HK-2 (cell line): ENCODE results near the gene ZBTB18.

Experiments used
- DNase-seq: peaks from one replicate; pipeline ENCODE4 v3.0.0-alpha.2; 2018; ENCODE audit not compliant: unreplicated experiment

ZBTB18 gene

DNA sequence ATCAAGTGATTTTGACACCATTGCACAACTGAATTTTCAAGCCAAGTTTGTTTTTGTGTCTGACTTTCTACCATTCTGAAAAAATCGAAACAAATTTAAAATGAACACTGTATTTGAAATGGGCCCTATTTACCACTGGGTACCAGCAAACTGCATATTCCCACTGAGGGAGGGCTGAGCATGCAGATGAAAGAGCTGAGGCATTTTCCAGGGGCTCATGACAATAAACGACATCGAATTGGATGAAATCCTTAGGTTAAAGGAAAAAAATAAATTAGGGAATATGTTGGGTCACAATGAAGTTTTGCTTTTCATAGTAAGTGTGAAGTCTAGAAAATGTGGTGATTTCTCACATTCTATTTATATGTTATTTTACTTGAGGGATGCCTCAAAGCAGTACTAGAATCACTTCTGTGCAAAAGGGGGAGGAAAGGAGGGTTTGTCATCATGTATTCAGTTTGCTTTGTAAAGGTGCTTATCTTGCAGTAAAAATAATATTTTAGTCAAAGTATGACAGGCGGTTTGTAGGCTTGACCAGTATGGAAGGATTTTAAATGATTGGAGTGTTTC lies 11.2 kb downstream of the ZBTB18 start:
- DNase-seq: no peak

DNA sequence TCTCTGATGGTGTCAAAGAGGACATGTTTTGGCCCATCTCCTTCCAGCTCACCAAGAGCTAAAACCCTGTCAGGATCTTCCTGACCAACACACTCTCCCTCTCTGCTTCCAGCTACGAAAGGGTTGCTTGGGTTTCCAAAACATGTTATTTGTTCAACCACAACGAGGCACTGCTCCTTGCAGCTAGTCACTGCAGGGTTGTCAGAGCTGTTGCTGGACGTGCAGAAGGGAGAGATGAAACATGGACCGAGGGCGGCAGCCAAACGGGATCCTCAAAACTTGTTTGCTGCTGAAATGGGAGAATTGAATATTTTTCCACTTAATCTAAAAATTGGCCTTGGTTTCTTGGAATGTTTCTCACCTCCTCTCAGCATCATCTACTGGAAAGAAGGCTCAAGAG lies 12.4 kb downstream of the ZBTB18 start:
- no peak for DNase-seq

DNA sequence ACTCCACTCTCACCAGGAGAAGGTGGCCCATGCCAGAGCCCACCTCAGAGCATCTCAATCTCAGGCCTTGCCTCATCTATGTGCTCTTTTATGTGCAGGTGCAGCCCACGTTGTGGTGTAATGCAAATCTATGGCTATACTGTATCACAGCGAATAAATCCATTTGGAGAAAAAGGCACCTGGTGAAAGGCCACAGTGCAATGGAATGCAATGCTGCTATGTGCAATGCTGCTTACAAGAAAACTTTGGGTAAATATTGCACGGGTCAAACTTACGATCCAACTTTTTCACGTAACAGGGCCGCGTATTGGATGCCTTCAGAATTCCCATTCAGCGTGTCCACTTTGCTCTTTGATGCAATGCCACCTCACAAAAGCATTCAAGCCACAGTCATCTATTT lies 13.5 kb downstream of the ZBTB18 start:
- DNase-seq: no peak

DNA sequence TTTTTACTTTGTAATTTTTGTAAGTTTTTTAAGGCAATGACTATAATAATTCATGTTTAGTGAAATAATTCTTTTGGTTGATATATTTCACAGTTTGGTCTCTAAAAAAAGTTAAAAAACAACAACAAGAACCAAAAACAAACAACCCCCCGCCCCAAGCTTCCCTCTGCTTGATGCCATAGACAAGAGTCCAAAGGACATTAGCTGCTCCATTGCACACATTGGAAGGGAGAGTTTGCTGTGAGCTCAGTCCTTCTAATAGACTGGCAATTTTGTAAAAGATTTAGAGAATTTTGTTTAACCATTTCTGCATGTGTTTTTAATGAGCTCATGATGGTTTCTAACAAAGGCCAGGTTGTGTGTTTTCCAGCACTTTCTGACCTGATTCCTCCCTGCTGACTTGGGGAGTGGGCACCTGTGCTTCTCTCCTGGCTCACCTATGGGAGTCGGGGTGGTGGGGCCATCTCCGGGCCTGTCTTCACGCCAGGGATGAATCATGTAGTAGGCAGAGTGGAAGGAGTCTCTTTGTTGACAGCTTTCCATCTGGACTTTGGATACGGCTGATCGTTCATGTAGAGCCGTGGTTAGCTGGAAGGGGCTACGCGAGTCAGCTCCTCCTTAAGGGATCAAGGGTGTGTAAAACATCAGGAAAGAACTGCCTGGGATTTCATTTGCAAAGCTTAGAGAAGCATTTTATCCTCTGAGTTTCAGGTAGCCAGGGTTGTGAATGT lies 14.1 kb downstream of the ZBTB18 start:
- peak; percentile 45 for DNase-seq

DNA sequence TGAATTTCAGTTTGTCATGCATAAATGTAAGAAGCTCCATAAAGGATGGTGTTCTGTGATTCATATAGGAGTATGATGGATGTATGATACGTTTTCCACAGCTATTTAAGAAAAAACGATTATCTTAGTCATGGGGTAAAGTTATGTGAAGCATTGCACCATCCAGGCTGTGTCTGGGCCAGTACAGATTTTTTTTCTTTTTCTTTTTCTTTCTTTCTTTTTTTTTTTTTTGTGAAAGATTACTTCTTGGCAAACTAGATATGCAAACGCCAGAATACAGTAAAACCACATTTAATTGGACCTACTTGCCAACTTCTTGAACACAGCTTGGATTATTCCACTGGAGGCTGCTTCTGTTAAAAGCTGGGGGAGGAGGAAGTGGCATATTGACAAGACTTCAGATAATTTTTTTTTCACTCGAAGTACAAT lies 14.9 kb downstream of the ZBTB18 start:
- no peak for DNase-seq

DNA sequence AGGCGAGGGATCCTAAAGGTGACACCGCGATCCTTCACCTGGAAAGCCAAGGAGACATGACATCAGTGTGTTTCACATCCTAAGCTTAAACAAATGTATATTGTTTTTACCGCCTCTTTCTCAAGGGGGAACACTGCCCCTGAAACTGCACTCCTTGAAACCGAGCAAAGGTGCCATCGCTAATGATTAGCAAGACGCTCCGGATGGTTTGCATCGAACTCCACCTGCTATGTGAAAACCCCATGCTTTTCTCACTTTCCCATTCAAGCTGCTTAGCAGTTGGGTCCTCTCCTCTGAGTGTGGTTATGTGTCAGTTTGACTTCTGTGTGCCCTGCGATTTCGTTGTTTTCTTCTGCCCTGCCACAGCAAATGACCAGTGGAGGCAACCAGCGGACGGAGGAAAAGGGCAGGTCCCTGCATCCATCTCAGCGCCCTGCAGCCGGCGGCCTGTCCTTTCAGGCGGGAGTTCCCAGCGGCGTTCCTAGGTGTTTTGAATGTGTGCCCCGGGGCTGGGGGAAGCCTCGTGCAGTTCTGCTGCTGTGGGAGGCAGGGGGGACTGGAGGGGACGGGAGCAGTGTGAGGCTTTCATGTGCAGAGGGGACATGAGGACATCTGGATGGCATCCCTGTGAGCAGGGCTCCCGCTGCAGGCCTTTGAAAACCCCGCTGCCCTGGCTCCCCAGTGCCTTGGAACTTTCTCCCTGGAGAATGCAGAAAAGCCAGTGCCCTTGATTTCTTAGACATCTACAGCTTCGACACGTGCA lies 16.1 kb downstream of the ZBTB18 start:
- no peak for DNase-seq

DNA sequence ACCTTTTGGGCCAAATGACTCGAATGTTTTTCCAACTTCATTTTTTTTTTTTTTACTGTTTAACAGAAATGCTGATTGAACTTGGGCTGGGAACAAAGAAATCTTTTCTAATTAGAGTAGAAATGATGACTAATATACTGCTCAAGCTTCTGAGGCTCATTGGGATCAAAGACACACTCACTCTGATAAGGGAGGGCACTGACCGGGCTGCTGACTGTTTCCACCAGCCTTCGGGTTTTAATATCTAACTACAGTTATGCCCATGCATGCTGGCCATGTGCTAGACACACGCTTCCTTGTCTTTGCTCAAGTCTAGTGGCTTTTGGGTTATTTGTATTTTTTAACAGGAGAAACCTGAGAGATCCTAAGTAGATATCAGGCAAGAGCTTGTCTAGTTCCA lies 16.8 kb downstream of the ZBTB18 start:
- no peak for DNase-seq

DNA sequence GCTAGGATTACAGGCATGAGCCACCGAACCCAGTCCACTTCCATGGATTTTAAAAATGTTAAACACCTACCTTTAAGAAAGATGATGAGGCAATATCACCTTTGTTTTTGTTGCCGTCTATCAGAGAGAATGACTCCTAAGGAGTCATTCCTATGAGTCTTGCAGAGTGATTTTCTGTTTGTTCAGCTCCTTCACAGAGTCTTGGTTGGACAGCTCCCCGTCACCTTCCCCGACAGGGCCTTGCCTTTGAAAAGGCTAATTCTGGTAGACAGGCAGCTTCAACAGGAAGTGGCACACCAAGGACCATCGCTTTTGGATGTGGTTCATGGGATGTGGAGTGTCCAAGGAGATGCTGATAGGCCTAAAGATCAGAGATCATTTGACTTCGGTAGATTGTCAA lies 17.5 kb downstream of the ZBTB18 start:
- DNase-seq: no peak

DNA sequence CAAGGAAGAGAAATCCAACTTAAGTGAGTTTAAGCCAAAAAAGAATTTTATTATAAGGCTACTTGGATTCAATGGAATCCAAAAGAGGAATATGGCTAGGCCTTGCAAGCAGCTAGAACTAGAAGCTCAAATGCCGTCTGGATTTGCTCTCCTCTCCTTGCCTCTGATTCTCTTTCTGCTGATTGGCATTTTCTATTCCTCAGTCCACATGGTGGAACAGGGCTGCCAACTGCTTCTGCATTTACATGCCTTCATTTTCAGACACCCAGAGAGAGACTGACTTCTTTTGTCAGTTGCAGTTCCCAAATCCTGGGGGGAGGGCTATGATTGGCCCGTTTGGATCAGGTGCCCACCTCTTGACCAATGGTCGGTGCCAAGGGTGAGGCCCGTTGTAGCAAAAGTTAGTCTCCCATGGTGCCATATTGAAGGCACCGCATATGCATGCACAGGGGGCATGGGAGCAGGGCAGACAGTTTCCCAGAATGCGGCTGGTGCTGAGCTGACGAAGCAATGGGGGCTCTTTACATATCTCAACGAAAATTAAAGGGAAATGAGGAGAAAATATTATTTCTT lies 18.3 kb downstream of the ZBTB18 start:
- DNase-seq: no peak

DNA sequence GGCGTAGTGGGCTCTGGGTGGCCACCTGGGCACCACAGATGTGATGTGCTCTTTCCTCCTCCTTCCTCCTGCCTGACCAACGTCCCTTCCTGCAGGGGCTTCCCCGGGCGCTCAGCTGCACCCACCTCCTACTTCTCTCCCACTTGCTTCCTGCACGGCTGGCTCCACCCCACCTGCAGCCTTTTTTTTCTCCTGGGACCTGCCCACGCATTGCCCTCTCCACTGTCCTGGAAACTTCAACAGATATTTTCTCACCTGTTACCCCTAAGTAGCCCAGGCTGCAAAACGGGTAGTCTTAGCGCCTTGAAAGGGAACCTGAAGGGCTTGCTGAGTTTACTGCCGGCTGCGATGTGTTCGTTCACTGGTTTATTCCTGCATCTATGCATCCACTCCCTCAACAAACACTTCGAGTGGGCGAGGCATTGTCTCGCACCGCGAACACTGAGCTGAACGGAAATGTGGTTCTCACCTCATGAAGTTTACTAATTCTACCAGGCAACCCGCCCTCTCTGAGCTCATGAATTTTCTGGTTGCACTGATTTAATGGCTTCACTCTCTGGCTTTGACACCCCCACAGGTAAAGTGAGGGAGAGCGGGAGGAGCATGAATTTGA lies 23.6 kb downstream of the ZBTB18 start:
- DNase-seq: no peak

DNA sequence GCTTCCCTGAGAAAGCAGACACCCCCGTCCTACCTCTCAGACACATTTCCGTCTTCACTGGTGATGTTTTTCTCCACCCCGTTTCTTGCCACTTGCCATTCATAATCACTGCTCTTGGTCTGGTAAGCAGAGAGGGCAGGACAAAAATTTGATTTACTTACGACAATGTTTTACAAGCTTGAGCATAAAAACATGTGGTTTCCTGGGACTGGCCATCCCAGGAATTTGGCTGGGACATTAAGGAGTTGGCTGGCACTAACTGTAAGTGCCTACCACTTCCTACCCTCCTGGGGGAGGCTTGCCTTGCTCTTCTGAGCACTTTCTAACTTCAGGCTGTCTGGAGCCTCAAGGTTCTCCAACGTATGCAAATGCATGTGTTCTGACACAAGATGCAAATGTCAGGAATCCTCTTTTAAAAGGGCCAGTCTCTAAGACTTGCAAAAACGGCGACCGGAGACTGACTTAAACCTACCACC lies 24.2 kb downstream of the ZBTB18 start:
- DNase-seq: no peak

DNA sequence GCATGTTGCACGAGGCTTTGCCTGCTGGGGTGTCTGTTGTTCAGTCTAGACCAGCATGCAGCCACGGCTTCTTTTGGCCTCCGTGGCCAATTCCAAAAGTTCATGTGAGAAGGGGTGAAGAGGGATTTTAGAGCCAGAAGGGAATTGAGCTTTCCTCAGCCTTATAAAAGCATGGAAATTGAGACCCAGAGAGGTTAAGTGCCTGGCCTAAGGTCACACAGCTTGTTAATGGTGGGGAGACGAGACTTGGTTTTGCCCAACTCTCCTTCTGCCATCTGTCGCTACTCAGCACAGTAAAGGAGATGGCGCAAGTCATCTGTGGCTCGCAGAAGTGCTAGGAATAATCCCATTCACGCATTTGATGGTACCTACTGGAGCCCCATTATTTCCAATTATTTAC lies 25.7 kb downstream of the ZBTB18 start:
- DNase-seq: no peak

DNA sequence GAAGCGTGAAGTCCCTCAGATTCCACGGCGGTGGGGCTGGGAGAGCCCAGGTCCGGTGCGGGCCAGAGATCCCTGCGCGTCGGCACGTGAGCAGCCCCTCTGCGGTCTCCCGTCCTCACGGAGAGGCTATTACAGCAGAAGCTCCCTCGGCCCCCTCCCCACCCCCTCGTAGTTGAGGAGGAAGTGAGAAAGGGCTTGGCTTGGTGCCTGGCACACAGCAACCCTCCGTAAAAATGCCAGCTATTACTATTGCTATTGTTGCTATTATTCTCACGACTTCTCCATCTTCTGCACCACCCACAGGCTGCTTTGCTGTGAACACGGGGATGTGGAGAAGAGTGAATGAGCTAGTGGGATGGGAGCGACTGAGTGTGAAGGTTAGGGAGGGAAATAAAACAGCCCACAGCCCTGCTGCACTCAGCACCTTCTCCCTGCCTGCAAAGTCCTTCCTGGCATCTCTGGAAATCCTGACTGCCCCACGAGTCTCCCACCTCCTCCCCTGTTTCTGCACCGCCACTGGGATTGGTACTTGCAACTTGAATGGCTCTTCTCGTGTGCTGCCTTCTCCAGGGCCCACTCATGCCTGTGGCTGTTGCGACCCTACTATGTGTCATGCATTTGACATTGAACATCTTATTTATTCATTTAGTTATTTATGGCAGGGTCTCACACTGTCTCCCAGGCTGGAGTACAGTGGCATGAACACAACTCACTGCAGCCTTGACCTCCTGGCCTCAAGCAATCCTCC lies 26.6 kb downstream of the ZBTB18 start:
- DNase-seq: no peak

DNA sequence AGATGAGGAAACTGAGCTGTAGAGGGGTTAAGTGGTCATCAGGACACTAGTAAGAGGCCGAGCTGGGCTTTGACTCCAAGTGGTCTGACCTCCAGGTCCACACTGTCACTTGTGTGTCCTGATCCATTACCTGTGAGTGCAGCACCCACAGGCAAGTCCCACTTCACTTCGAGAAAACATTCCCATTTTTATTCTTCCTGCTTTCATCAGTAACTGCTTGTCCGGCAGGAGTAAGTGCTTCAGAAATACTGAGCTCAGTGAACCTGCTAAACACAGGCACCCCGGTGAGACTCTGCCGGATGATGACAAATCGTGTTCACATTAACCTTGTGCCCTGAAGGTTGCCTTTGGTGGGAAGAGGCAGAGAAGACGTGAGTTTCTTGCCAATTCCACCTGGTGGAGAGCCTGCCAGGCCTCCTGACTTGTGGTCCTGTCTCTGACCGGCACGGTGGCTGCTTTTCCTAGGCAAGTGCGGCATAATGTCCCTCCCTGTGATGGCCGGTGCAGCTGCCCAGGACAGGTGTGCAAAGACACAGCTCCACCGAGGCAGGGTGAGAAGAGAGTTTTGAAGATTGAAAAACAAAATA lies 29.4 kb downstream of the ZBTB18 start:
- peak; percentile 69 for DNase-seq

DNA sequence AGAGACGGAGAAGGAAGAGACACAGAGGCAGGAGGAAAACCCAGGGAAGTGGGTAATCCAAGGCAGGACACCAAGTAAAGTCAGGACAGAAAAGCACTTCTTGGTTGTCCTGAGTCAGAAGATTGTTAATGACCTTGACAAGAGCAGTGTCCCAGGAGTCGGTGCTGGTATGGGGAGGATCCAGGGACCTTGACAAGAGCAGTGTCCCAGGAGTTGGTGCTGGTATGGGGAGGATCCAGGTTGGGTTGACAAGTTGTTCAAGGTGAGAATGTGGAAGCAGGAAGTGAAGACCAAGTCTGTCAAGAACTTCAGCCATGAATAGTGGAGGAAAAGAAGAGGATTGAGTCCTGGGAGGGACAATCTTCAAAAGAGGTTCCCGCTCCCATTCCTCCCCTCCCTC lies 31.9 kb downstream of the ZBTB18 start:
- no peak for DNase-seq

DNA sequence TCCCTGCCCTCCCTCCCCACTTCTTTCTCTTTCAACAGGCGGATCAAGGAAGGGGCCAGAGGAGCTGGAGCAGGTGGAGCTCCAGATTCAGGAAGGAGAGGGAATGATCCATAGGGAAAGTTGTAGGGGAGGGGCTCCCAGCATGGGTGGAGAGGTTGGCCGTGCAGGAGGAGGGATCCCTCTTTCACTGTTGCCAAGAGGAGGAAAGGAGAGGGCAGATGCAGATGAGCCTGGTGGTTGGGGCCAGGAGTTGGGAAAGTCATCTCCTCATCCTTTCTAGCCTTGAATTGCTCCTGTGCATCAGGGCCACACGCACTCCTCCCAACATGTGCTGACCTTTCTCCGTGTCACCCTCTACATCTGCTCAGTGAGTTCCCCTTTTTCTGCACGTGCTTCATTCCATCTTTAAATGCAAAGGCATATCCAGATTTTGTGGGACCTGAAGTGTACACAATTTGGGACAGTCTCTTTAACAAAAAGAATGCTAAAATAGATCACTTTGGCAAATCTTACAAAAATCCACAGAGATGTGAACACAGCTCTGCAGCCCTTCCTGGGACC lies 32.4 kb downstream of the ZBTB18 start:
- DNase-seq: no peak

DNA sequence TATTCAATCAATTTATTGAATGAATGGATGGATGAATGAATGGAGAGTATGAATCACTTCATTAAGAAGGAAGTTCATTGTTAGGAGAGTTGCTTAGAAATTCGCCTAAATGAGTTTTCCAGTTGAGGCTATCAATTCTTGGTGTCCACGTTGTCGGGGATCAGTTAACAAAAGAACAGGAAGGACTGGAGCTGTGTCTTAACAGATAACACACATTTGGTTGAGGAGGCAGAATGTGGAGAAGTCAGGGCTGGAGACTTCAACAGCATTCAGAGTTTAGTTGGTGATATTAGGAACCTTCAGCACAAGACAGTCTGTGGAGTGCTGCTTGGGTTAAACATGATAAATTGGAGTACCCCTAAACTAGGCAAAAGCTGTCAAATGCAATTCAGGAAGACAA lies 33.7 kb downstream of the ZBTB18 start:
- DNase-seq: no peak

DNA sequence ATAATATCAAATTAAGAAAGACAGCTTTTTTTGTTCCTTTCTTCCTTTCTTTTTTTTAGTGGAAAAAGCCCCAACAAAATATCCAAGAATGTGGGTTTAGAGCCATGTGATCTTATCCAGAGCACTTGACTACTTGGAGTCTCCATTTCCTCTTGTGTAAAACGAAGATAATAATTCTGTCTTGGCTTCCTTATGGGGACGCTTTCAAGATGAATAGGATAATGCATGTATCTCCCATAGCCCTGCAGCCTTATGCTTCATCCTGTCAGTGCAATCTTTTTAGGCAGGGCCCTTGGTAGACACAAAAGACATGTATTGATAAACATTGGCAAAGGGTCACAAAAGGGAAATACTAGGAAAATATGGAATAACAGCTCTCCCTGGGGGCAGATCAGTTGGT lies 34.8 kb downstream of the ZBTB18 start:
- DNase-seq: no peak

DNA sequence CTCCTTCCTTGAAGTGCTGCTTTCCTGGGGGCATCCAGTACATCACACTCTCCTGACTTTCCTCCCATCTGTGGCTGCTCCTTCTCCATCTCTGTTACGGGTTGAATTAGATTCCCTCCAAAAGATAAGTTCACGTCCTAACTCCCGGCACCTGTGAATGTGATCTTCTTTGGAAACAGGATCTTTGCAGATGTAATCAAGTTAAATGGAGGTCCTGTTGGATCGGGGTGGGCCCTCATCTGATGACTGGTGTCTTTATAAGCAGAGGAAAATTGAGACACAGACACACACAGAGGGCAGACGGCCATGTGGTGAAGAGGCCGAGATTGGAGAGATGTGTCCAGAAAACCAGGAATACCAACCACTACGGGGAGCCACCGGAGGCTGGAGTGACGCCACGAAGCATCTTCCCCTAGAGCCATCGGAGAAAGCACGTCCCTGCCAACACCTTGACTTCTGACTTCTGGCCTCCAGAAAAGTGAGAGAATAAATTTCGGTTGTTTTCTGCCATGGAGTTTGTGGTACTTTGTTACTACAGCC lies 36.0 kb downstream of the ZBTB18 start:
- DNase-seq: no peak

DNA sequence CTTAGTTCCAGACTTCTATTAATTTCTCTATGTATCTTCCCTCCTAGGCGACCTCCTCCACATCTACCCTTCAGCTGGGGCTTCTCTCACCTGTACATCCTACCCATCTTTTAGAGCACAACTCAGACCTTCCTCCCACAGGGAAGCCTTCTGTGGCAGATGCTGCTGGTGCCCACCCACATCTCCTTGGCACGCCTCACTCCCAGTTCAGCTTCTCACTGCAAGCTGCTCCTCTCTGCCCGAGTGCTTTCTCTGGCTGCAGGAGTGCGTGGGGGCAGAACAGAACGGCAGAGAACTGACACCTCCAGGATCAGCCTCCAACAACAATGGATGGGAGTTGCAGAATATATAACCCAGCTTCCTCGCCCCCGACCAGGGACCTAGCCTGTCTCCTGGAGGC lies 36.5 kb downstream of the ZBTB18 start:
- DNase-seq: no peak

DNA sequence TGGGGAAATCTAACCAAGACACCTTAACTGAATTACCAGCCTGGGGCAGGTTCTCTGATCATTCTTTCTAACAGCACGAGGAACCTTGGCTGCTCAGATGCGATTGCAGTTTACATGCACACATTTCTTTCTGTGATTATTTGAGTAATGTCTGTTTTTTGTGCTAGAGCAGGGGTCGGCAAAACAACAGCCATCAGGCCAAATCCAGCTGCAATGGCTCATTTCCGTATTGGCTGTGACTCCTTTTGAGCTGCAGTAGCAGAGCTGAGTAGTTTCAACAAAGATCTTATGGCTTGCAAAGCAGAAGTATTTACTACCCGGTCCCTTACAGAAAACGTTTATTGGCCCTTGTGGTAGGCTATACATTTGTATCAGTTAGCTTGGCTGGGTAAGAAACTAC lies 37.1 kb downstream of the ZBTB18 start:
- no peak for DNase-seq
